Activated CD8-positive, alpha-beta memory T cell treated with anti-CD3 and anti-CD28 coated beads for 4 hours (primary cell): Measurements from ENCODE around the gene CYS1.

ENCODE experiments used
- DNase-seq, 2 donors: peaks; one replicate each; pipeline ENCODE4 v3.0.0-alpha.2; 2020; ENCODE audit warnings: low read depth in 2 of 2

CYS1 gene

DNA sequence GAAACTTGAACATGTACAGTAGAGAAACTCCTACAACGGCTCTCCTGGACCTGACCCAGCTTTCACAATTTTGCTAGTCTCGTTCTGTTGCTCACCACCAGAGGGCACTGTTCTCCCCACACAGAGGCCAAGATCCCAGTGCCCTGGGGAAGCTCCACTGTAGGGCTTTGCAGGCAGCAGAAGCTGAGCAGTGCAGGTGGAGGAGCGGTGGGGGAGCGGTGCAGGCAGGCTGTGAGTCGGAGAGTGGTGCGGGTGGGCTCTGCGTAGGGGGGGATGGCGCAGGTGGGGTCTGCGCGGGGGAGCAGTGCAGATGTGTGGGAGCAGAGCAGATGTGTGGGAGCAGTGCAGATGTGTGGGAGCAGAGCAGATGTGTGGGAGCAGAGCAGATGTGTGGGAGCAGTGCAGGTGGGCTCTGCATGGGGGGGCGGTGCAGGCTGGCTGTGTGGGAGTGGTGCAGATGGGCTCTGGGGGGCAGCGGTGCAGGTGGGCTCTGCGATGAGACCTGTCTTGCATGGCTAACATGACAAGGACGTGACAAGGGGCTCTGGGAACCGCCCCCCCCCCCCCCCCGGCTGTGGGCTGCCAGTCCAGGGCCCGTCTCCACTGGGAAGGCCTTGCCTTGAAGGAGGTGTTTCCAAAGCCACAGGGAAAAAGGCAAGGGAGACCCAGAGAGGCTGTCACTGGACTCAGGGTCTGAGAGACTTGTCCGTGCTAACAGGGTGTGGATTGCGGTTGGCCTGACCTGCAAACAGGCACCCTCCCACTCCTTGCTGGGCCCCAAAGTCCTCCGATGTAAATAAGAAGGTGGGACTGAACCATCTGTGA lies 7.3 kb downstream of the CYS1 start:
- DNase-seq, result peak; percentile 53 to 54

DNA sequence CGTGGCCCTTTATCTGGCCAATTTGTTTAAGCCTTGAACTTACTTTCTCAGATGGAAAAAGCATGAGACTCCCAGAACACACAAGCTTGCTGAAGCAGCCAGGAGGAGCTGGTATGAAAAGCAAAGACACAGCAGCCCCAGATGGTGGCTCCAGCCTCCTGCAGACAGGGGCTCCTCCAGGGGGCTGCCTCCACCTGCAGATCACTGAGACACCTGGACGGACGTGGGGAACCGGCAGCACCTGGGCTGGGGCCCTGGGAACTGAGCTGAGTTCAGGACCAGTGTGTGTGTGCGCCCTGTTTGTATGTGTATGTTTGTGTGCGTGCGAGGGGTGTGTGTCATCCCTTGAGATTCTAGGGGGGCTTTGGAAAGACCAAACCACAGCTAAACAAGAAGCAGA lies 8.6 kb downstream of the CYS1 start:
- no peak for DNase-seq

- no peak for DNase-seq
Measured at GRCh38 chr2:10071176-10071575, 9.0 kb downstream of the CYS1 start.

- no peak for DNase-seq
Measured at GRCh38 chr2:10067881-10068280, 12.3 kb downstream of the CYS1 start.

GRCh38 chr2:10067330-10067729 lies 12.9 kb downstream of the CYS1 start:
- no peak for DNase-seq

GRCh38 chr2:10065773-10066055 lies 14.5 kb downstream of the CYS1 start:
- no peak for DNase-seq

- no peak for DNase-seq
Measured at GRCh38 chr2:10064932-10065772, 15.1 kb downstream of the CYS1 start.

- no peak for DNase-seq
Measured at GRCh38 chr2:10063566-10063965, 16.6 kb downstream of the CYS1 start.

DNA sequence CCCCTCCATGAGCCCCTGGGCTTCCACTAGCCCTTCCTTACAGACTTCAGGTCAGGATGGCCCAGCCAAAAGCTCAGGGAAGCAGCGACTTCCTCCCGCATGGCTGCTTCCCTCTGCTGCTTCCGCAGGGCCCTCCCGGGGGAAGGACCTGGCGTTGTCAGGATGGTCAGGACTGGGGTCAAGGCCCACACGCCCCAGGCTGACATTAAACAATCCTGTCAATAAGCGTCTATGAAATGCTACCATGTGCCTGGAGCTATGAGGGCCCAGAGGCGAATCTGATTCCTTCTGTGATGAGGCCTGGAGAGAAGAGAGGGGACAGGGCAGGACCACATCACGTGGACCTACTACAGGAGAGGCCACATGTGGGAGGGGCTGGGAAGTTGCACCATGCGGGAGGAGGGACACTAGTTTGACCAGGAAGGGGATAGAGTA lies 17.3 kb downstream of the CYS1 start:
- DNase-seq, result no peak

GRCh38 chr2:10061221-10061925 lies 18.8 kb downstream of the CYS1 start:
- no peak for DNase-seq

- no peak for DNase-seq
Measured at GRCh38 chr2:10059552-10060335, 20.5 kb downstream of the CYS1 start.

- no peak for DNase-seq
Measured at GRCh38 chr2:10059016-10059351, 21.2 kb downstream of the CYS1 start.

- no peak for DNase-seq
Measured at GRCh38 chr2:10058251-10059015, 21.8 kb downstream of the CYS1 start.

DNA sequence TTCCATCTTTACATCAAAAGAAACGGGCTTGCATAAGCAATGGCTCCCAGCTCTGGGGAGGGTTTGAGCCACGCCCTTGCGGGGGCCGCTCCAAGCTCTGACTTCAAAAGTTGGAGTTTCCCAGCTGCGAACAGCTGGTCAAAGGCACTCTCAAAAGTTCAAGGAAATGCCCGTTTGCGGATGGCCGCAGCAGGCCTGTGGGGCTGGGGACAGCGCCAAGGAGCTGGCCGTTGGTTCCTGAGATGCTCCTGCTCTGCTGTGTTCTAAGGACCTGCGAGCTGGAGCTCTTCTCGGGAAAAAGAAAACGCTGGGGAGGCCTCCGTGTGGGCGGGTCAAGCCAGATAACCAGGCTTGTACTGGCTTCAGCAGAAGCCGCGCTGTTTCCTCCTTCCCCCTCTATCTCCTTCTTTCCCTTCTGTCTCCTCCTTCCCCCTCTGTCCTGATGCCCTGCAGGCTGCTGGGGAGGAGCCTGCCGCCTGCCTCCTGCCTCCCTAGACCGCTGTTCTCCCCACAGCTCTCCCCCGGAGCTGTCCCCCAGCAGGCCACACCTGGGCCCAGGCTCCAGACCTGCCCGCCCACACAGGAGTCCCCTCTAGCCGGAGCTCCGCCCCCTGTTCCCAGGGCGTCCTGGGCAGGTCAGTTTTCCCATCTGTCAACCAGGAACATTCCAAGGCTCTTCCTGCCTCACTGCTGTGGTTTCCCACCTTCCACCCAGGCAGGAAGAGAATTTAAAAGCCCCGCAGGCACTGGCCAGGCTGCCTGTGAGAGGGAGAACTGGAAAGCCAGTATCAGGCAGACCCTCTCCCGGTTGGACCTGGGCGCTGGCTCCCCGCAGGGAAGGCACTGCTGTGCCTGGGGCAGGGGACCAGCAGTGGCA lies 22.7 kb downstream of the CYS1 start:
- DNase-seq, result no peak

DNA sequence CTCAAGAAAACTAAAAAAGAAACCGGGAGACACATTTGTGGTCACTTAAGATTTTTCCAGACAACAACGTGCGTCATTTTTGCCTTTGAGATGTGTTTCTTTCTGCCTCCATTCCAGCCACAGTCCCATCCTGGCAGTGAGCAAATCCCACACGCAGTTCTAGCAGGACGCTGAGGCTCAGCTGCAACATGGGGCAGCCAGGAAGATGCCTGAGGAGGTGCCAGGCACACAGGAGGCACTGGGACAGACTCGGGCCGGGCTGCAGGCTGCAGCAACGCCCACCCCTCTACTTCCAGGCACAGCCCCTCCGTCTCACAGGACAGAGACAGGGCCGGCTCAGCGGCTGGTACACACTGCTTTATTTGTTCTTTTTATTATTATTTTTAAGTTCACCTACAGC lies 23.8 kb downstream of the CYS1 start:
- no peak for DNase-seq

DNA sequence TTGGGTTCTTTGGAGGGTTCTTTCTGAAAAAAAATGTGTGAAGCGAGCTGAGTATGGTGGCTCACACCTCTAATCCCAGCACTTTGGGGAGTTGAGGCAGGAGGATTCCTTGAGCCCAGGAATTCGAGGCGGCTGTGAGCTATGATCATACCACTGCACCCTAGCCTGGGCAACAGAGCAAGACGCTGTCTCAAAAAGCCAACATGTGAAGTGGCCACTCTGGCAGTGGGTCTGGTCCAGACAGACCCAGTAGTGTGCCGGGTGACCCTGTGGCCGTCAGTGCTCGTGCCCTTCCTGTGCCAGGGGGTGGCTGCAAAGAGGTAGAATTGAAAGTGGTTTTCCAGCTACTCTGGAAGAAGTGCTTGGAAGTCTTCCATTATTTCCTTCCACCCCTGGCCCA lies 25.2 kb downstream of the CYS1 start:
- no peak for DNase-seq

DNA sequence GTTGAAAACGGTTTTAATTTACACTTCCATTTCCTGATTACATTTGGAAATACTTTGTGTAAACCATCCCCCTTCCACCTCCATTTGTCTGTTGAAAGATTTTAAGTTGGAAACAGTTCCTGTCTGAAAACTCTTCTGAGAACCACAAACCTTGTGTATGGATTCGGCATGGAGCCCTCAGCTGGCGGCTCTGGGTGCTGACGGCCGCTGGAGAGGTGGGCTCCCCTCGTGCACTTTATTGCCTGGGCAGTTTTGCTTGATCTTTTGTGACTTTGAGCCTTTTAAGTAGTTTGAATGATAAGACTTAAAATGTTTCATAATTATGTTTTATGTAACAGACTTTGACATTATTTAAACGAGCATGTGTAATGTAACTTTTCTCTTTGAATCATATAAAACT lies 25.8 kb downstream of the CYS1 start:
- no peak for DNase-seq

- DNase-seq, result no peak
Measured at GRCh38 chr2:10053351-10053750, 26.9 kb downstream of the CYS1 start.

GRCh38 chr2:10052216-10052615 lies 28.0 kb downstream of the CYS1 start:
- no peak for DNase-seq

GRCh38 chr2:10048501-10049171 lies 31.6 kb downstream of the CYS1 start:
- DNase-seq, result no peak
